ENCODE data around the gene SLC35B4.

The SLC35B4 gene

GRCh38 chr7:134362587-134363483, 46.1 kb upstream of the SLC35B4 start:
- DNase-seq (ENCODE audit: low spot score), result no peak
- Histone ChIP-seq H3K27me3 (ENCODE audit: insufficient read depth, poor library complexity, severe bottlenecking) (no peaks in the 10 kb centered on the region), H3K27ac (ENCODE audit: poor library complexity, severe bottlenecking) (no peak overlapping the region), H3K36me3 (ENCODE audit: low read depth) (no peaks in the 10 kb centered on the region), H3K4me3 (ENCODE audit: severe bottlenecking) (no peak overlapping the region), H3K4me1 (ENCODE audit: insufficient read depth, poor library complexity, severe bottlenecking) (peaks cover 31% of the 10 kb centered on the region), H3K9me3 (ENCODE audit: severe bottlenecking) (no peaks in the 10 kb centered on the region)
- TF ChIP-seq CTCF (IDR thresholded peaks at IDR 0.05; ENCODE audit: poor library complexity, severe bottlenecking), result no peak
- no peak for ATAC-seq (ENCODE audit: low read depth)

GRCh38 chr7:134359787-134360432, 43.2 kb upstream of the SLC35B4 start:
- no peak overlapping the region for H3K27ac ChIP-seq (ENCODE audit: poor library complexity, severe bottlenecking)
- no peak for ATAC-seq (ENCODE audit: low read depth)

GRCh38 chr7:134357486-134357885, 40.8 kb upstream of the SLC35B4 start:
- Histone ChIP-seq H3K27me3 (ENCODE audit: insufficient read depth, poor library complexity, severe bottlenecking) (no peaks in the 10 kb centered on the region), H3K9me3 (ENCODE audit: severe bottlenecking) (no peaks in the 10 kb centered on the region), H3K4me1 (ENCODE audit: insufficient read depth, poor library complexity, severe bottlenecking) (no peaks in the 10 kb centered on the region), H3K27ac (ENCODE audit: poor library complexity, severe bottlenecking) (no peak overlapping the region), H3K36me3 (ENCODE audit: low read depth) (no peaks in the 10 kb centered on the region), H3K4me3 (ENCODE audit: severe bottlenecking) (no peak overlapping the region)
- DNase-seq (ENCODE audit: low spot score) (no peak), ATAC-seq (ENCODE audit: low read depth) (no peak)
- no peak for TF ChIP-seq CTCF (IDR thresholded peaks at IDR 0.05; ENCODE audit: poor library complexity, severe bottlenecking)

More at GRCh38 chr7:134359787-134360432, 43.2 kb upstream of the SLC35B4 start:
- H3K4me1 ChIP-seq (ENCODE audit: insufficient read depth, poor library complexity, severe bottlenecking), result peaks cover 9% of the 10 kb centered on the region
- TF ChIP-seq CTCF (IDR thresholded peaks at IDR 0.05; ENCODE audit: poor library complexity, severe bottlenecking), result no peak
- DNase-seq (ENCODE audit: low spot score), result no peak
- no peaks in the 10 kb centered on the region for H3K9me3 ChIP-seq (ENCODE audit: severe bottlenecking)
- H3K27me3 ChIP-seq (ENCODE audit: insufficient read depth, poor library complexity, severe bottlenecking), result no peaks in the 10 kb centered on the region
- no peaks in the 10 kb centered on the region for H3K36me3 ChIP-seq (ENCODE audit: low read depth)
- no peak overlapping the region for H3K4me3 ChIP-seq (ENCODE audit: severe bottlenecking)

GRCh38 chr7:134356421-134356936, 39.7 kb upstream of the SLC35B4 start:
- ATAC-seq (ENCODE audit: low read depth) (no peak), DNase-seq (ENCODE audit: low spot score) (no peak)
- Histone ChIP-seq H3K4me1 (ENCODE audit: insufficient read depth, poor library complexity, severe bottlenecking) (no peaks in the 10 kb centered on the region), H3K27me3 (ENCODE audit: insufficient read depth, poor library complexity, severe bottlenecking) (no peaks in the 10 kb centered on the region), H3K9me3 (ENCODE audit: severe bottlenecking) (no peaks in the 10 kb centered on the region), H3K27ac (ENCODE audit: poor library complexity, severe bottlenecking) (no peak overlapping the region), H3K4me3 (ENCODE audit: severe bottlenecking) (no peak overlapping the region), H3K36me3 (ENCODE audit: low read depth) (no peaks in the 10 kb centered on the region)
- no peak for TF ChIP-seq CTCF (IDR thresholded peaks at IDR 0.05; ENCODE audit: poor library complexity, severe bottlenecking)
